Loucy (cell line): ENCODE measurements around the gene ATG7.

ENCODE experiments used
- H2AFZ ChIP-seq: fragments of 200-600 bp; sonication (generic); 2 replicates; pipeline ENCODE4 v1.6.0; 2016; ENCODE audit warnings: antibody characterized with exemption, mild to moderate bottlenecking, low read length, moderate library complexity
- H3F3A ChIP-seq: fragments of 200-600 bp; 2 replicates; pipeline ENCODE4 v1.6.0; 2016; ENCODE audit warnings: antibody characterized with exemption, low read depth, mild to moderate bottlenecking
- H3K27me3 ChIP-seq: fragments of 200-600 bp; sonication (generic); 2 replicates; pipeline ENCODE4 v1.6.1; 2014; ENCODE audit warnings: low read length, mild to moderate bottlenecking; ENCODE audit not compliant: insufficient read depth, poor library complexity, severe bottlenecking
- H3K36me3 ChIP-seq: fragments of 200-600 bp; sonication (generic); 2 replicates; pipeline ENCODE4 v1.6.1; 2016; ENCODE audit warnings: low read length; ENCODE audit not compliant: insufficient read depth
- H3K4me1 ChIP-seq: fragments of 200-600 bp; sonication (generic); 2 replicates; pipeline ENCODE4 v1.5.1; 2014; ENCODE audit warnings: low read length, mild to moderate bottlenecking; ENCODE audit not compliant: insufficient read depth, poor library complexity, severe bottlenecking
- H3K4me2 ChIP-seq: fragments of 200-600 bp; sonication (generic); 2 replicates; pipeline ENCODE4 v1.6.0; 2014; ENCODE audit warnings: antibody characterized with exemption, low read length, low read depth, mild to moderate bottlenecking; ENCODE audit not compliant: poor library complexity, severe bottlenecking
- H3K4me3 ChIP-seq: fragments of 200-600 bp; sonication (generic); 2 replicates; pipeline ENCODE4 v1.5.1; 2014; ENCODE audit warnings: low read length, mild to moderate bottlenecking, mixed read lengths; ENCODE audit not compliant: poor library complexity, severe bottlenecking
- H3K79me2 ChIP-seq: fragments of 200-600 bp; sonication (generic); 2 replicates; pipeline ENCODE4 v1.6.1; 2014; ENCODE audit warnings: low read length; ENCODE audit not compliant: insufficient read depth
- H3K9ac ChIP-seq: fragments of 200-600 bp; sonication (generic); 2 replicates; pipeline ENCODE4 v1.6.0; 2014; ENCODE audit warnings: mild to moderate bottlenecking, low read depth, low read length, moderate library complexity; ENCODE audit not compliant: poor library complexity, severe bottlenecking
- H3K9me2 ChIP-seq: fragments of 200-600 bp; sonication (generic); replicated peaks from 2 replicates; pipeline ENCODE4 v1.6.1; 2016; ENCODE audit warnings: low read depth, low read length, mixed read lengths
- H3K9me3 ChIP-seq: fragments of 200-600 bp; sonication (generic); 2 replicates; pipeline ENCODE4 v1.6.1; 2014; ENCODE audit warnings: mild to moderate bottlenecking, antibody characterized with exemption, low read length, low read depth; ENCODE audit not compliant: insufficient read depth
- H4K20me1 ChIP-seq: fragments of 200-600 bp; sonication (generic); 2 replicates; pipeline ENCODE4 v1.6.0; 2014; ENCODE audit warnings: antibody characterized with exemption, low read length, mild to moderate bottlenecking; ENCODE audit not compliant: insufficient read depth, poor library complexity, severe bottlenecking
- CTCF ChIP-seq: fragments of 200-600 bp; sonication (generic); conservative IDR thresholded peaks from 2 replicates; pipeline ENCODE4 v1.5.1; 2014; ENCODE audit warnings: mild to moderate bottlenecking, antibody characterized with exemption, low read length
- EZH2phosphoT487 ChIP-seq: fragments of 200-600 bp; IDR thresholded peaks from 2 replicates; pipeline ENCODE4 v1.6.1; 2018; ENCODE audit warnings: antibody characterized with exemption, mild to moderate bottlenecking, moderate library complexity, borderline replicate concordance

ATG7 gene

GRCh38 chr3:11452312-11452711, 180.1 kb downstream of the ATG7 start:
- H3K9ac ChIP-seq = no peak overlapping the region
- H3F3A ChIP-seq = no peaks in the 10 kb centered on the region
- no peaks in the 10 kb centered on the region for H3K9me2 ChIP-seq
- H3K4me2 ChIP-seq = no peak overlapping the region
- H3K79me2 ChIP-seq = no peaks in the 10 kb centered on the region
- H3K4me3 ChIP-seq = no peak overlapping the region
- H3K27me3 ChIP-seq = no peaks in the 10 kb centered on the region
- H2AFZ ChIP-seq = no peak overlapping the region
- no peaks in the 10 kb centered on the region for H3K4me1 ChIP-seq
- no peaks in the 10 kb centered on the region for H3K9me3 ChIP-seq
- TF ChIP-seq CTCF (no peak), EZH2phosphoT487 (no peak)
- no peaks in the 10 kb centered on the region for H3K36me3 ChIP-seq
- H4K20me1 ChIP-seq = no peaks in the 10 kb centered on the region

GRCh38 chr3:11452885-11453847, 181.0 kb downstream of the ATG7 start:
- no peaks in the 10 kb centered on the region for H3K36me3 ChIP-seq
- no peak overlapping the region for H3K4me2 ChIP-seq
- no peak overlapping the region for H2AFZ ChIP-seq
- no peaks in the 10 kb centered on the region for H3K9me2 ChIP-seq
- H4K20me1 ChIP-seq = no peaks in the 10 kb centered on the region
- H3K9ac ChIP-seq = no peak overlapping the region
- no peaks in the 10 kb centered on the region for H3K4me1 ChIP-seq
- H3K9me3 ChIP-seq = no peaks in the 10 kb centered on the region
- H3K4me3 ChIP-seq = no peak overlapping the region
- no peaks in the 10 kb centered on the region for H3K27me3 ChIP-seq
- TF ChIP-seq CTCF (no peak), EZH2phosphoT487 (no peak)
- no peaks in the 10 kb centered on the region for H3K79me2 ChIP-seq
- no peaks in the 10 kb centered on the region for H3F3A ChIP-seq

GRCh38 chr3:11455956-11456355, 183.8 kb downstream of the ATG7 start:
- TF ChIP-seq CTCF (no peak), EZH2phosphoT487 (no peak)
- H4K20me1 ChIP-seq = no peaks in the 10 kb centered on the region
- H3K4me2 ChIP-seq = no peak overlapping the region

More at GRCh38 chr3:11455956-11456355, 183.8 kb downstream of the ATG7 start:
- no peaks in the 10 kb centered on the region for H3K4me1 ChIP-seq
- no peaks in the 10 kb centered on the region for H3K36me3 ChIP-seq
- no peaks in the 10 kb centered on the region for H3K9me2 ChIP-seq
- H3K79me2 ChIP-seq = no peaks in the 10 kb centered on the region
- no peak overlapping the region for H3K4me3 ChIP-seq
- H3F3A ChIP-seq = no peaks in the 10 kb centered on the region
- H3K27me3 ChIP-seq = no peaks in the 10 kb centered on the region
- no peak overlapping the region for H2AFZ ChIP-seq
- no peak overlapping the region for H3K9ac ChIP-seq
- no peaks in the 10 kb centered on the region for H3K9me3 ChIP-seq
